GM15510 (cell line): ENCODE results near the gene SMIM35.
A peak's percentile ranks its signal among the peaks of the same experiment; 100 is the strongest.

Experiments used
- POLR2A ChIP-seq: IDR thresholded peaks from 3 replicates; pipeline ENCODE4 v1.6.1; 2011; ENCODE audit warnings: borderline replicate concordance; ENCODE audit not compliant: insufficient read length; ENCODE audit errors: extremely low read depth

SMIM35 gene

GRCh38 chr11:117992136-117992535 is 94.6 kb downstream of the SMIM35 start:
- TF ChIP-seq POLR2A, result no peak

DNA sequence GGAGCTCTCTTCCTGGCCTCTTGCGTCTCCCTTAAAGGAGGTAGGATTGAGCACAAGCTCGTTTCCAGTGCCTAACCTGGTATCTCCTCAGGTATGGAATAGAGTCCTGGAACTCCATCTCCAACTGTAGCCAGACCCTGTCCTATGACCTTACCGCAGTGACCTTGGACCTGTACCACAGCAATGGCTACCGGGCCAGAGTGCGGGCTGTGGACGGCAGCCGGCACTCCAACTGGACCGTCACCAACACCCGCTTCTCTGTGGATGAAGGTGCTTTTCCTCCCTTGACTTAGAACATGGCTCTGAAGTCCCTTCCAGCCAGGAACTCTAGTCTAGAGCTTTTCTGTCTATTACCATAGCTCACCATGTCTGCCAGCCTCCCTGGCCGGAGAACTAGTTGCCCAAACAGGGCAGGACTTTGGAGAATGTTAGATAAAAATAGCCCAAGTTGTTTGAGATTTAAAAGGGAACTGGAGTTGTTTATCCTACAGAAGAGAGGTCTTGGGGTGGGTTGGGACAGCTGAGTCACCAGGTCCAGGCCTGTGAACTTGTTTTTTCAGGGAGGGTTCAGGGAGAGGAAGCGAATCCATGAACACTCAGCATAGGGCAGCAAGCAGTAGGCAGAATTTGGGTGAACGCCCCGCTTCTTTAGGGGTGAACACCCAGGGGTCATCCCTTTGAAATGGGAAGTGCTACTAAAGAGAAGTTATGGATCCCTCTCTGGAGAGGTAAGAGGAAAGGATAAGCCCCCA is 97.2 kb downstream of the SMIM35 start:
- no peak for TF ChIP-seq POLR2A

DNA sequence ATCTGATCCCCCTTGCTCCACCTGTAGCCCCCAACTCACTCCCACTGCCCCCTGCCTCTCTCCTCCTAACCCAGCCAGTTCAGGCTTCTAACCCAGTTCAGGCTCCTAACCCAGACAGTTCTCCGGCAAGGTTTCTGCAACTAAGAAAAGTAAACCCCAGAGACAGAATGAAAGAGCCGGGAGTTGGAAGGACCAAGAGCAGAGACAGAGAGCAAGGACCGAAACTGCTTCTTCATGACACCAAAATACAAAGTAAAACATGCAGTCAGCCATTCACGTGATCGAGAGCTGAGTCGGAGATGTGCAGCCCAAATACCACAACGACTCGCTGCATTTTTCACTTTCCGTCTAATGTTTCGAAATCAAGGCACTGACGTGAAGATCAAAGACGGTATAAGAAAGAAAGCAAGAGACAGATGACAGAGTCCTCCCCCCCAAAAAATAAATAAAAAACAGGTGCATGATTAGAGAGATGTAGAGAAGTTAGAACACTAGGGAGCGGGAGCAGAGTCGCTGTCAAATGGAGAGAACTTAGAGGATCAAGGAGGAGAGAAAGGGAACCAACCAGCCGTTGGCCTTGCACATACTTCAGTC is 99.7 kb downstream of the SMIM35 start:
- no peak for TF ChIP-seq POLR2A

- TF ChIP-seq POLR2A, result peak; percentile 97
These were observed 100.5 kb downstream of the SMIM35 start, which contains the start of gene IL10RA for GRCh38 chr11:117985953-117986887. Gene IL10RA, plus strand, starts transcription at chr11:117986394. Its CDS starts 74 bp downstream, at chr11:117986468.

- no peak for TF ChIP-seq POLR2A
These were observed 102.3 kb downstream of the SMIM35 start for GRCh38 chr11:117984476-117984875.

DNA sequence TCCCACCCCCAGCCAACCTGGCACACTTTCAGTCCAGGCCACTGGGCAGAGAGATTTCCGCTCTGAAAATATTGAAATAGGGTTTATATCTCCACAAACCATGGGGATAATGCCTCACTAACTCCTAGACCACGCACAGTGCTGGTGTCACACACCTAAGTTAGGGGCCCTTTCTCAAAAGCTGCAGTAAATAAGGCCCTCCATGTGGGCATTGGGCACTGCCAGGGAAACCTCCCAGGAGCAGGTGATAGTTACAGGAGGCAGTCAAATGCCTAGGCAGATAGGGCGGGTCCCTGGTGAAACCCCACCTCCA is 103.6 kb downstream of the SMIM35 start:
- TF ChIP-seq POLR2A, result no peak

DNA sequence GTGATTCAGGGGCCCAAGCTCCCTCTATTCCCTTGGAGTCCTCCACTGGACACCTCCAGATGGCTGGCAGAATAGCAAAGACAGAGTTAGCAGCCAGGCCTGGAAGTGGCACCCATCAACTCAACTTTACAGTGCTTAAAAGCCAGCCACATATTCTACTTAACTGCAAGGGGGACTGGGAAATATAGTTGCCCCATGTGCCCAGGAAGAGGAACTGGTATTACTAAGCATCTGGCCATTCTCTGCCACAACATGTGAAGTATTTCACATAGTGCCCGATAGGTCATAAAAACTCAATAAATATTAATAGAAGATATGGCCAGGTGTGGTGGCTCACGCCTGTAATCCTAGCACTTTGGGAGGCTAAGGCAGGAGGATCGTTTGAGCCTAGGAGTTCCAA is 106.0 kb downstream of the SMIM35 start:
- TF ChIP-seq POLR2A, result no peak

GRCh38 chr11:117980280-117980679 is 106.5 kb downstream of the SMIM35 start:
- no peak for TF ChIP-seq POLR2A

GRCh38 chr11:117979481-117980211 is 107.1 kb downstream of the SMIM35 start:
- TF ChIP-seq POLR2A, result no peak

DNA sequence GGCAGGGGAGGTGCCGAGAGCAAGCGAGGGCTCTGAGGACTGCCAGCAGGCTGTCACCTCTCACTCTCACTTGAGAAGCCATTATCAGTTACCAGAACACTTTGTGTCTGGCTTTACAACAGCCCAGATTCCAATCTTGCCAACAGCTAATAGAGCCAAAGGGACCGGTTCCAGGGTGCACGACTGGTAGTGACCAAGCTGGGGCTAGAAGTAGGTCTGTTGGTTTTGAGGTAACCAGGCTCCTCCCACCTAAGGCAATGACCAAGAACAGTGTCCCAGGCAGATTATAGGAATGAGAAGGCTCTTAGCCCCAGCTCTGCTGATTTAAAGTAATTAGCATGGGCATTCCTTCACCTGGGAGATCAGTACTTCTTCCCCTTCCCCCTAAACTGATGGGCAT is 107.8 kb downstream of the SMIM35 start:
- no peak for TF ChIP-seq POLR2A

DNA sequence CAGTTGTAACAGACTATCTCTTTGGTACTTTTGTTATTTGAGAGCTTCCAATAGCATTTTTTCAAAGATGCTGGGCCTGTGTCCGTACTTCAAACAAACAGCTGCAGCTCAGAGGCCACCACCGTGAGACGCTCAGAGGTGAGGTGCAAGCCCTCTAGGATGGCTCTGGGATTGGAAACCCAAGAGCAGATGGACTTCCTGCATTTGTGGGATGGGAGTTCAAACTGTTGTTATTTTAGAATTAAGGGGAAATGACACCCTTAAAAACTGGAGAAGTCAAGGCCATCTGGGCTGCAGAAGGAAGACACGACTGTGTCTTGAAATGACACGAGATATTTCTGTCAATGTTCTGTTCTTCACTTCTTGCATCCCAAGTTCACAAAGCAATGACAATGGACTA is 109.7 kb downstream of the SMIM35 start:
- no peak for TF ChIP-seq POLR2A

GRCh38 chr11:117976445-117976844 is 110.3 kb downstream of the SMIM35 start:
- no peak for TF ChIP-seq POLR2A

GRCh38 chr11:117973503-117973860 is 113.3 kb downstream of the SMIM35 start:
- no peak for TF ChIP-seq POLR2A

GRCh38 chr11:117972629-117973502 is 113.9 kb downstream of the SMIM35 start:
- no peak for TF ChIP-seq POLR2A
